K562 (cell line): ENCODE results near the gene SDC3. TPM values are rescaled to one million over a fixed set of nuclear protein-coding genes. Genes with fewer than 3 reads are reported as not detected.
A peak's percentile ranks its signal among the peaks of the same experiment; 100 is the strongest.

Source experiments
- CEBPB ChIP-seq: fragments of 450-650 bp; IDR thresholded peaks from 2 replicates; pipeline ENCODE4 v1.6.1; 2016; ENCODE audit warnings: missing genetic modification characterization, missing compliant biosample characterization
- CHD4 ChIP-seq: fragments of 200-600 bp; sonication (generic); IDR thresholded peaks from 3 replicates; pipeline ENCODE4 v1.6.1; 2012; ENCODE audit warnings: low read depth, mild to moderate bottlenecking, mixed read lengths, low read length, inconsistent platforms; ENCODE audit not compliant: insufficient read depth, insufficient replicate concordance, poor library complexity, severe bottlenecking
- FOXK2 ChIP-seq, 2 experiments: fragments of 450-650 bp; IDR thresholded peaks in 1 of 2; conservative IDR thresholded peaks in 1 of 2; 2 replicates each; pipeline ENCODE4 v1.6.1; 2016; ENCODE audit warnings: low read depth in 2 of 2, mild to moderate bottlenecking in 1 of 2
- GABPB1 ChIP-seq: sonication (generic); formaldehyde crosslinking; IDR thresholded peaks from 2 replicates; pipeline ENCODE4 v1.8.0; 2022; ENCODE audit warnings: mild to moderate bottlenecking, missing genetic modification reagents
- GATA2 ChIP-seq: sonication (generic); formaldehyde crosslinking; IDR thresholded peaks from 2 replicates; pipeline ENCODE4 v1.4.0; 2020; ENCODE audit warnings: mild to moderate bottlenecking, missing genetic modification reagents
- MAFG ChIP-seq: fragments of 450-650 bp; conservative IDR thresholded peaks from 2 replicates; pipeline ENCODE4 v1.6.1; 2016; ENCODE audit warnings: missing genetic modification characterization, missing compliant biosample characterization
- NR4A1 ChIP-seq, 2 experiments: fragments of 250-450 bp in 1 of 2; fragments of 450-650 bp in 1 of 2; sonication (Bioruptor Pico) in 1 of 2; IDR thresholded peaks; 2 replicates each; pipeline versions ENCODE4 v1.4.0 to v1.6.1; 2016 to 2020; ENCODE audit warnings: mild to moderate bottlenecking in 2 of 2, missing compliant biosample characterization in 1 of 2, missing genetic modification characterization in 1 of 2, moderate library complexity in 1 of 2
- PRPF4 ChIP-seq: fragments of 200-400 bp; formaldehyde crosslinking; IDR thresholded peaks from one replicate; pipeline ENCODE4 v1.6.1; 2017; ENCODE audit warnings: low read length, low read depth, mild to moderate bottlenecking; ENCODE audit not compliant: insufficient read depth, poor library complexity, severe bottlenecking
- RBM17 ChIP-seq: fragments of 200-400 bp; formaldehyde crosslinking; IDR thresholded peaks from 2 replicates; pipeline ENCODE4 v1.6.1; 2017; ENCODE audit warnings: low read depth, mild to moderate bottlenecking, low read length, borderline replicate concordance
- RCOR1 ChIP-seq, 2 experiments: IDR thresholded peaks; 2 replicates each; pipeline ENCODE4 v1.6.1; 2012; ENCODE audit warnings: low read depth in 2 of 2, low read length in 2 of 2, borderline replicate concordance in 1 of 2, improper control_type of control experiment in 1 of 2
- TEAD2 ChIP-seq: fragments of 450-650 bp; IDR thresholded peaks from 2 replicates; pipeline ENCODE4 v1.6.1; 2016; ENCODE audit warnings: missing genetic modification characterization, control low read depth, missing compliant biosample characterization
- ZNF217 ChIP-seq: sonication (generic); formaldehyde crosslinking; IDR thresholded peaks from 2 replicates; pipeline ENCODE4 v1.8.0; 2022; ENCODE audit warnings: mild to moderate bottlenecking, missing genetic modification reagents
- polyA plus RNA-seq, 8 experiments: library from polyadenylated mRNA; depleted of rRNA in 4 of 8; stranded (reverse) in 5 of 8; unstranded in 3 of 8; fragments of >200 nt; fragmentation: Nextera tagmentation in 2 of 8; fragmentation: Illumina TruSeq in 1 of 8; extraction: Ambion mirVana in 2 of 8; extraction: Trizol in 1 of 8; gene quantifications; 2 replicates each; pipeline versions ENCODE4 v1.2.1 to v1.2.3, GENCODE V29; 2011 to 2014; ENCODE audit warnings: inconsistent platforms in 1 of 8, missing spikeins in 1 of 8
- total RNA-seq, 7 experiments: library from RNA; depleted of rRNA in 6 of 7; stranded (reverse); fragments of >200 nt in 6 of 7; fragmentation: Illumina TruSeq in 2 of 7; extraction: Trizol in 2 of 7; gene quantifications; 2 replicates each; pipeline versions ENCODE4 v1.2.1 to v1.2.3, GENCODE V29; 2011 to 2021; ENCODE audit warnings: low replicate concordance in 1 of 7
- TF ChIP-seq, protein P1 (sequence below): fragments of 250-450 bp; sonication (Bioruptor Pico); IDR thresholded peaks from 2 replicates; pipeline ENCODE4 v1.8.0; 2022; ENCODE audit warnings: inconsistent platforms, mild to moderate bottlenecking, moderate library complexity, borderline replicate concordance
- TF ChIP-seq, protein P2 (sequence below), 2 experiments: fragments of 450-650 bp; IDR thresholded peaks; 2 replicates each; pipeline ENCODE4 v1.6.1; 2016; ENCODE audit warnings: mild to moderate bottlenecking in 2 of 2, borderline replicate concordance in 1 of 2, low read depth in 1 of 2, moderate library complexity in 1 of 2
- TF ChIP-seq, protein P3 (sequence below): sonication (generic); formaldehyde crosslinking; IDR thresholded peaks from 2 replicates; pipeline ENCODE4 v1.8.1; 2022; ENCODE audit warnings: missing genetic modification reagents

SDC3 gene
- total and polyA plus RNA-seq, 9 of the 15 experiments (the other 6 are each of a cell fraction or from before 2014, with no cell fraction given), result 0.38 to 44.1 (median 12.1) TPM

DNA sequence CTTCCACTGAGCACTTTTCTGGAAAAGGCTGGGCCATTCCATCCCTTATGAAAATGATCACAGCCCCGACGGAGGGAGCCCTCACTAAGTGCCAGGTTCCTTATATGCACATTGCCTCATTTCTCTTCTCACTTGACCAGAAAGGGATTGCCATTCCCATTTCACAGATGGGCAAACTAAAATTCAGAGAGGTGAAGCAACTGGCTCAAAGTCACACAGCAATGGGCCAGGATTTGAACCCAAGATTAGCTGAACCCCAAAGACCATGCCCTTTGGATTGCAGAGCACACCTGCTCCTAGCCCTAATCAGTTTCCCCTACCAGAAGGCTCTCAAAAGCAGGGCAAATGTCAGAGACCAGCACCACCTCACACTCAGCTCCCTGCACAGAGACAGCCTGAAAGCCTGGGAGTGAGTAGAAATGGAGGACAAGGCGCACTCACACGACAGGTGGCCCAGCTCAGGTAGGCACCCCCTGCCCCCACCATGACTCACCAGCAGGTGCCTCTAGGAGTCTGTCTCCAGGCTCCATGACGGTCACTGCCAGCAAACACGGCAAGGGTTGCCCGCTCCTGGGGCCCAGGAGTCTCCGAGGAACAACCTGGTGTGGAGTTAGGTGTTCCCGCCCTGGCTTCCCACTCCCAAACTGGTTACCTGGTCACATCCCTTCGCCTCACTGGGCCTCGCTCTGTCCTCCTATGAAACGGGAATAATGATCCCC lies 21.7 kb downstream of the SDC3 start (continued):
- TF ChIP-seq CHD4 (peak; percentile 96), GABPB1 (CRISPR knock-in tag) (no peak), ZNF217 (CRISPR knock-in tag) (no peak), TEAD2 (tag) (no peak), CEBPB (no peak), PRPF4 (no peak), RCOR1 (IDR thresholded peaks at IDR 0.05; ENCODE audit: borderline replicate concordance in 1 of 2, low read depth in 2 of 2, low read length in 2 of 2) (peak in 1 of 2 experiments; percentile 96; a peak in 2 of 4 replicates), RBM17 (no peak), MAFG (tag) (no peak), FOXK2 (conservative IDR thresholded peaks at IDR 0.05 in 1 of 2, IDR thresholded peaks at IDR 0.05 in 1 of 2; ENCODE audit: low read depth in 2 of 2) (no peak), NR4A1 (CRISPR knock-in tag; IDR thresholded peaks at IDR 0.05) (no peak), NR4A1 (tag; IDR thresholded peaks at IDR 0.05) (no peak; the same call in 1 of the 2 replicates), GATA2 (peak; percentile 61; the same call in 1 of the 2 replicates)
- TF ChIP-seq, protein P1, sequence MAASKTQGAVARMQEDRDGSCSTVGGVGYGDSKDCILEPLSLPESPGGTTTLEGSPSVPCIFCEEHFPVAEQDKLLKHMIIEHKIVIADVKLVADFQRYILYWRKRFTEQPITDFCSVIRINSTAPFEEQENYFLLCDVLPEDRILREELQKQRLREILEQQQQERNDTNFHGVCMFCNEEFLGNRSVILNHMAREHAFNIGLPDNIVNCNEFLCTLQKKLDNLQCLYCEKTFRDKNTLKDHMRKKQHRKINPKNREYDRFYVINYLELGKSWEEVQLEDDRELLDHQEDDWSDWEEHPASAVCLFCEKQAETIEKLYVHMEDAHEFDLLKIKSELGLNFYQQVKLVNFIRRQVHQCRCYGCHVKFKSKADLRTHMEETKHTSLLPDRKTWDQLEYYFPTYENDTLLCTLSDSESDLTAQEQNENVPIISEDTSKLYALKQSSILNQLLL (CRISPR knock-in tag), result no peak
- TF ChIP-seq, protein P2, sequence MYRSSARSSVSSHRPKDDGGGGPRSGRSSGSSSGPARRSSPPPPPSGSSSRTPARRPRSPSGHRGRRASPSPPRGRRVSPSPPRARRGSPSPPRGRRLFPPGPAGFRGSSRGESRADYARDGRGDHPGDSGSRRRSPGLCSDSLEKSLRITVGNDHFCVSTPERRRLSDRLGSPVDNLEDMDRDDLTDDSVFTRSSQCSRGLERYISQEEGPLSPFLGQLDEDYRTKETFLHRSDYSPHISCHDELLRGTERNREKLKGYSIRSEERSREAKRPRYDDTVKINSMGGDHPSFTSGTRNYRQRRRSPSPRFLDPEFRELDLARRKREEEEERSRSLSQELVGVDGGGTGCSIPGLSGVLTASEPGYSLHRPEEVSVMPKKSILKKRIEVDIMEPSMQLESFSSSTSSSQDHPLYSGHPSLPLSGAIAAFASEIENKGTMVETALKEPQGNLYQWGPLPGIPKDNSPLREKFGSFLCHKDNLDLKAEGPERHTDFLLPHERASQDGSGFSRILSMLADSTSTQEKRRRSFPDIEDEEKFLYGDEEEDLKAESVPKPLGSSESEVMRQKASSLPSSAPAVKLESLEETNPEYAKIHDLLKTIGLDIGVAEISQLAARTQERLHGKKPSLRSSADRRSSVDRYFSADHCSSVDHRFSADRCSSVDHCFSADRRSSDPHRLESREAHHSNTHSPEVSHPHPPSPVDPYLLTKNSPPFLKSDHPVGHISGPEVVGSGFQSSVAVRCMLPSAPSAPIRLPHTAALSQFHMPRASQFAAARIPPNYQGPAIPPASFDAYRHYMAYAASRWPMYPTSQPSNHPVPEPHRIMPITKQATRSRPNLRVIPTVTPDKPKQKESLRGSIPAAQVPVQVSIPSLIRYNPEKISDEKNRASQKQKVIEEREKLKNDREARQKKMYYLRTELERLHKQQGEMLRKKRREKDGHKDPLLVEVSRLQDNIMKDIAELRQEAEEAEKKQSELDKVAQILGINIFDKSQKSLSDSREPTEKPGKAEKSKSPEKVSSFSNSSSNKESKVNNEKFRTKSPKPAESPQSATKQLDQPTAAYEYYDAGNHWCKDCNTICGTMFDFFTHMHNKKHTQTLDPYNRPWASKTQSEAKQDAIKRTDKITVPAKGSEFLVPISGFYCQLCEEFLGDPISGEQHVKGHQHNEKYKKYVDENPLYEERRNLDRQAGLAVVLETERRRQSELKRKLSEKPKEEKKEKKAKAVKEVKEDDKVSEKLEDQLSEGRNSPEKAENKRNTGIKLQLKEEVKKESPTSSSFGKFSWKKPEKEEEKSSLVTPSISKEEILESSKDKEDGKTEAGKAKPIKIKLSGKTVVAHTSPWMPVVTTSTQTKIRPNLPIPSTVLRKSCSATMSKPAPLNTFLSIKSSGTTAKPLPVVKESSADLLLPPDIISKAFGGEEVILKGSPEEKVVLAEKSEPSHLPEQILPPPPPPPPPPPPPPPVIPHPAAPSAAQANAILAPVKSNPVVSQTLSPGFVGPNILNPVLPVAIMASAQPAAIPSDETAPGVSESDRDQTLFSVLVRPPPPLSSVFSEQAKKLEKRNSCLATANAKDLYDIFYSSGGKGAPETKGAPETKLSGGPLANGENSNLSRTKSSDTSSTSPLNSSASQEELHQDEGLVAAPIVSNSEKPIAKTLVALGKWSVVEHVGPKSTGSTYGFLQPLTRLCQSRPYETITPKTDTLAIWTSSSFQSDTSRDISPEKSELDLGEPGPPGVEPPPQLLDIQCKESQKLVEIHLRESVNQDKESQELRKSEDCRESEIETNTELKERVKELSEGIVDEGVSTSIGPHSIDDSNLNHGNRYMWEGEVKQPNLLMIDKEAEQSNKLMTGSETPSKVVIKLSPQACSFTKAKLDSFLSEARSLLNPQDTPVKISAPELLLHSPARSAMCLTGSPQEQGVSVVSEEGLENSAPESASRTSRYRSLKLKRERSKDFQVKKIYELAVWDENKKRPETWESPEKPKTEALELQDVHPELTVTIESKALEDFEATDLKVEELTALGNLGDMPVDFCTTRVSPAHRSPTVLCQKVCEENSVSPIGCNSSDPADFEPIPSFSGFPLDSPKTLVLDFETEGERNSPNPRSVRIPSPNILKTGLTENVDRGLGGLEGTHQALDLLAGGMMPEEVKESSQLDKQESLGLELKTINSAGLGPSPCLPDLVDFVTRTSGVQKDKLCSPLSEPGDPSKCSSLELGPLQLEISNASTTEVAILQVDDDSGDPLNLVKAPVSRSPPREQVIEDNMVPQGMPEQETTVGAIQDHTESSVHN (IDR thresholded peaks at IDR 0.05; ENCODE audit: borderline replicate concordance in 1 of 2, low read depth in 1 of 2), result no peak
- TF ChIP-seq, protein P3, sequence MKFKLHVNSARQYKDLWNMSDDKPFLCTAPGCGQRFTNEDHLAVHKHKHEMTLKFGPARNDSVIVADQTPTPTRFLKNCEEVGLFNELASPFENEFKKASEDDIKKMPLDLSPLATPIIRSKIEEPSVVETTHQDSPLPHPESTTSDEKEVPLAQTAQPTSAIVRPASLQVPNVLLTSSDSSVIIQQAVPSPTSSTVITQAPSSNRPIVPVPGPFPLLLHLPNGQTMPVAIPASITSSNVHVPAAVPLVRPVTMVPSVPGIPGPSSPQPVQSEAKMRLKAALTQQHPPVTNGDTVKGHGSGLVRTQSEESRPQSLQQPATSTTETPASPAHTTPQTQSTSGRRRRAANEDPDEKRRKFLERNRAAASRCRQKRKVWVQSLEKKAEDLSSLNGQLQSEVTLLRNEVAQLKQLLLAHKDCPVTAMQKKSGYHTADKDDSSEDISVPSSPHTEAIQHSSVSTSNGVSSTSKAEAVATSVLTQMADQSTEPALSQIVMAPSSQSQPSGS (CRISPR knock-in tag), result no peak
